ENCODE data around the gene GATB.

Gene GATB

DNA sequence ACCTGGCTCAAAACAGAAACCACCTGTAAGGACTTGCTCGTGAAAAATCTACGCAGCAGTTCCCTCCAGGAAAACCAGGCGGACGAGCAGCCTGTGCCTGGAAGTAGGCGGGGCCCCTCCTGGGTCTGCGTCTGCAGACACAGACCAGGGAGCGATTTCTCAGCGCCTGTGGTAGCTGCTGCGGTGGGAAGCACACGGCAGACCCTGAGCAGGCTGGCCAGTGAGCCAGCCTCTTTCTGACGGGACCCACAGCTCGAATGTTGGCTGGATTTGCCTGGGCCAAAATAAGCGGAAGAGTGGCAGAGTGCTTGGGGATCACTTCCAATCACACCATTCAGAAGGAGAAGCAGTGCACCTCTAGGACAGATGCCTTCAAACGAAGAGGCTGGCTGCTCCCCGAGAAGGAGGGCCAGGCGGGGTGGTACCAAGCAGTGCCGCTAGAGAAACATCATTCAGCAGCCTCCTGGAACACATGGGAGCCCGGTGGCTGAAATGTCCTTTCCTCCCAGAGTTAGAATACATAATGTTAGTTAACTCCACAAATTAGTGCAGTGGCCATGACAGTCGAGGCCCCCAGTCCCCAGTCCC is 85.9 kb downstream of the GATB start:
- Histone ChIP-seq H3K4me1 (ENCODE audit: low read length) (no peaks in the 10 kb centered on the region), H2AFZ (ENCODE audit: low read depth, low read length) (no peak overlapping the region), H3K36me3 (replicated peaks; ENCODE audit: low read depth, low read length) (no peaks in the 10 kb centered on the region), H3K27ac (ENCODE audit: low read length) (no peak overlapping the region), H3K9me3 (ENCODE audit: insufficient read depth, low read length) (no peaks in the 10 kb centered on the region), H3K4me2 (ENCODE audit: low read length) (no peak overlapping the region), H3K9ac (ENCODE audit: low read length) (no peak overlapping the region), H3K4me3 (ENCODE audit: low read length) (no peak overlapping the region), H3K79me2 (ENCODE audit: low read length) (no peaks in the 10 kb centered on the region), H3K27me3 (ENCODE audit: low read depth, low read length) (no peaks in the 10 kb centered on the region), H4K20me1 (ENCODE audit: insufficient read depth, low read length) (no peaks in the 10 kb centered on the region)
- TF ChIP-seq, protein P1, sequence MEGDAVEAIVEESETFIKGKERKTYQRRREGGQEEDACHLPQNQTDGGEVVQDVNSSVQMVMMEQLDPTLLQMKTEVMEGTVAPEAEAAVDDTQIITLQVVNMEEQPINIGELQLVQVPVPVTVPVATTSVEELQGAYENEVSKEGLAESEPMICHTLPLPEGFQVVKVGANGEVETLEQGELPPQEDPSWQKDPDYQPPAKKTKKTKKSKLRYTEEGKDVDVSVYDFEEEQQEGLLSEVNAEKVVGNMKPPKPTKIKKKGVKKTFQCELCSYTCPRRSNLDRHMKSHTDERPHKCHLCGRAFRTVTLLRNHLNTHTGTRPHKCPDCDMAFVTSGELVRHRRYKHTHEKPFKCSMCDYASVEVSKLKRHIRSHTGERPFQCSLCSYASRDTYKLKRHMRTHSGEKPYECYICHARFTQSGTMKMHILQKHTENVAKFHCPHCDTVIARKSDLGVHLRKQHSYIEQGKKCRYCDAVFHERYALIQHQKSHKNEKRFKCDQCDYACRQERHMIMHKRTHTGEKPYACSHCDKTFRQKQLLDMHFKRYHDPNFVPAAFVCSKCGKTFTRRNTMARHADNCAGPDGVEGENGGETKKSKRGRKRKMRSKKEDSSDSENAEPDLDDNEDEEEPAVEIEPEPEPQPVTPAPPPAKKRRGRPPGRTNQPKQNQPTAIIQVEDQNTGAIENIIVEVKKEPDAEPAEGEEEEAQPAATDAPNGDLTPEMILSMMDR (IDR thresholded peaks at IDR 0.05; ENCODE audit: low read depth, low read length): no peak
- TF ChIP-seq EZH2phosphoT487 (IDR thresholded peaks at IDR 0.05; ENCODE audit: low read depth): no peak

DNA sequence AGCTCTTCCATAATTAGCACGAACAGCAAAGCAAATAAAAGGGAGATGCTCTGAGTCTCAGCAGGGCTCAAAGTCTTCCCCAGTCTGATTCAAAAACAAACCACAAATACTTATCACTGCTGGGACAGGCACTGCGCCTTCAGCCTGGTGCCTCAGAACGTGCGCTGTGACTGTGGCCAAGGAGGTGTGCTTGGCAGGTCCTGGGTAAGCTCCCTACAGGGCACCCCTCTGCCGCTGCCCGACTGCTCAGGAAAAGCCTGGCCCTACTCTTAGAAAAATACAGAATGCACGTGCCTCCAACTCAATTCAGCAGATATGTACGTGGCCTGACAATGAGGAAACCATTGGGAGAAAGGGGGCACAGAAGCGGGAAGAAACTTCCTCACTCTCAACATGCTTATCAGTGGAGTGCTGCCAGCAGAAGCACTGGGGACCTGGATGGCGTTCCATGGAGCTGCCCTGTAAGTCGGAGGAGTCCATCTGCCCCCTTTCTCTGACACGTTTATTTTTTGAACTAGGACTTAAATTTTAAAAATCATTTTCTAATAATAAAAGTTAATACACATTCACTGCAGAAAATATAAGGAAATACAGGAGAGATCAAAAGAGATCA is 86.8 kb downstream of the GATB start:
- H3K4me2 ChIP-seq (ENCODE audit: low read length): no peak overlapping the region
- H3K79me2 ChIP-seq (ENCODE audit: low read length): no peaks in the 10 kb centered on the region
- H3K4me1 ChIP-seq (ENCODE audit: low read length): no peaks in the 10 kb centered on the region
- H3K27ac ChIP-seq (ENCODE audit: low read length): no peak overlapping the region
- no peaks in the 10 kb centered on the region for H3K36me3 ChIP-seq (replicated peaks; ENCODE audit: low read depth, low read length)
- TF ChIP-seq EZH2phosphoT487 (IDR thresholded peaks at IDR 0.05; ENCODE audit: low read depth): no peak
- TF ChIP-seq, protein P1 (IDR thresholded peaks at IDR 0.05; ENCODE audit: low read depth, low read length): no peak
- H2AFZ ChIP-seq (ENCODE audit: low read depth, low read length): no peak overlapping the region
- H3K9ac ChIP-seq (ENCODE audit: low read length): no peak overlapping the region
- H4K20me1 ChIP-seq (ENCODE audit: insufficient read depth, low read length): no peaks in the 10 kb centered on the region
- no peak overlapping the region for H3K4me3 ChIP-seq (ENCODE audit: low read length)
- no peaks in the 10 kb centered on the region for H3K27me3 ChIP-seq (ENCODE audit: low read depth, low read length)
- H3K9me3 ChIP-seq (ENCODE audit: insufficient read depth, low read length): no peaks in the 10 kb centered on the region

DNA sequence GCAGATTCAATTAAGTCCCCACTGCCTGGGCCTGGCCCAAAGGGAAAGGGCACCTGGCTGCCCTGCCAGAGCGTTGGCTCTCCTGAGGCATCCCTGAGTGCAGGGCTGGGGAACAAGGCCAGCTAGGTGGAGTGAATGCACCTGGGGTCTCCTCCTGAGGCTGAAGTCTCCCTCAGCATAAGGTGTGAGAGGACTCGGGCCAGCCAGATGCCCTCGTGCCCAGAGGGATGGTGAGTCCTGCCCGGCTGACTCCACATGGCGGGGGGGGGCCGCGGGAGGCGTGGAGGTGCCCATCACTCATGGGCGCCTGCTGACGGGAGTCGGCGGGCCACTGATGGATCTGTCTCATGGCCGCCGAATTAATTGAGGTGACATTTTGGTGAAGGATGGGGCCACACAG is 87.8 kb downstream of the GATB start:
- Histone ChIP-seq H4K20me1 (ENCODE audit: insufficient read depth, low read length) (no peaks in the 10 kb centered on the region), H3K4me2 (ENCODE audit: low read length) (no peak overlapping the region), H3K27me3 (ENCODE audit: low read depth, low read length) (no peaks in the 10 kb centered on the region), H3K4me3 (ENCODE audit: low read length) (no peak overlapping the region), H3K27ac (ENCODE audit: low read length) (no peak overlapping the region), H3K9me3 (ENCODE audit: insufficient read depth, low read length) (no peaks in the 10 kb centered on the region), H3K36me3 (replicated peaks; ENCODE audit: low read depth, low read length) (no peaks in the 10 kb centered on the region), H2AFZ (ENCODE audit: low read depth, low read length) (no peak overlapping the region), H3K4me1 (ENCODE audit: low read length) (no peaks in the 10 kb centered on the region), H3K79me2 (ENCODE audit: low read length) (no peaks in the 10 kb centered on the region), H3K9ac (ENCODE audit: low read length) (no peak overlapping the region)
- TF ChIP-seq, protein P1 (IDR thresholded peaks at IDR 0.05; ENCODE audit: low read depth, low read length): no peak
- no peak for TF ChIP-seq EZH2phosphoT487 (IDR thresholded peaks at IDR 0.05; ENCODE audit: low read depth)

DNA sequence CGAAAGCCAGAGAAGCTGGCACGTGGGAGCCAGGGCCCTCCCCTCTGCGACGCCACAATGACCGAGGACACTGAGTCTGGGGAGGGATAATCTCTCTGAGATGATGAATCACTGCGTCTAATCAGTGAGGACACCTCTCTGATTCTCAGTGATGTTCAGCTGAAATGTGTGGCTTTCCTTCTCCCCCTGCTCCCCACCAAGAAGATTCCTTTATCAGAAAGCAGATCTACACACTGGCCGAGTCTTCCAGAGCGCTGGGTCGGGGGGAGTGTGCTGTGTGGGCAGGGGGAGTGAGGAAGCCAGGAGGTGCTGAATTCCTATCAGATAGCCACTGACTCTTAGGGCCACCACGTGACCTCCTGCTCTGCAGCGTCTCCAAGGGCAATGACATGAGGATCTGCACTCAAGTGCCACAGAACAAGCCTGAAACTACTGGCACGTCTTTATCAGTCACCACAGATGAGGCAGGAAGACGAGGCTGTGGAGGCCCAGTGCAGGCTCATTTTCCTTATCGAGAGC is 89.2 kb downstream of the GATB start:
- H3K4me2 ChIP-seq (ENCODE audit: low read length): no peak overlapping the region
- H3K9ac ChIP-seq (ENCODE audit: low read length): no peak overlapping the region
- no peaks in the 10 kb centered on the region for H3K9me3 ChIP-seq (ENCODE audit: insufficient read depth, low read length)
- H2AFZ ChIP-seq (ENCODE audit: low read depth, low read length): no peak overlapping the region
- H3K79me2 ChIP-seq (ENCODE audit: low read length): no peaks in the 10 kb centered on the region
- TF ChIP-seq, protein P1 (IDR thresholded peaks at IDR 0.05; ENCODE audit: low read depth, low read length): no peak
- no peak for TF ChIP-seq EZH2phosphoT487 (IDR thresholded peaks at IDR 0.05; ENCODE audit: low read depth)
- no peaks in the 10 kb centered on the region for H4K20me1 ChIP-seq (ENCODE audit: insufficient read depth, low read length)
- no peak overlapping the region for H3K27ac ChIP-seq (ENCODE audit: low read length)
- H3K4me3 ChIP-seq (ENCODE audit: low read length): no peak overlapping the region
- no peaks in the 10 kb centered on the region for H3K36me3 ChIP-seq (replicated peaks; ENCODE audit: low read depth, low read length)
- no peaks in the 10 kb centered on the region for H3K4me1 ChIP-seq (ENCODE audit: low read length)
- H3K27me3 ChIP-seq (ENCODE audit: low read depth, low read length): no peaks in the 10 kb centered on the region
